ENCODE measurements around the gene TADA3. TPM values are rescaled to one million over a fixed set of nuclear protein-coding genes. Genes with fewer than 3 reads are reported as not detected.

The TADA3 gene
- total RNA-seq, 1 experiment from 2014 or later = 83.8 TPM

- no peak for DNase-seq
- no peaks in the 10 kb centered on the region for H3K9me3 ChIP-seq
- no peaks in the 10 kb centered on the region for H3K27me3 ChIP-seq
- peaks cover 14% of the 10 kb centered on the region for H3K36me3 ChIP-seq
- peak overlapping the region; percentile 81 for H3K4me3 ChIP-seq
Observed at GRCh38 chr3:9793161-9793781, 998 bp upstream of the TADA3 start.

GRCh38 chr3:9791790-9792404 is 376 bp downstream of the TADA3 start:
- no peaks in the 10 kb centered on the region for H3K27me3 ChIP-seq
- H3K4me3 ChIP-seq = peak overlapping the region; percentile 81
- H3K9me3 ChIP-seq = no peaks in the 10 kb centered on the region
- H3K36me3 ChIP-seq = peaks cover 4% of the 10 kb centered on the region; the same call in 1 of the 2 replicates
- no peak for DNase-seq

- Histone ChIP-seq H3K27me3 (no peaks in the 10 kb centered on the region), H3K4me3 (no peak overlapping the region), H3K9me3 (no peaks in the 10 kb centered on the region), H3K36me3 (peaks cover 9% of the 10 kb centered on the region)
- no peak for DNase-seq
Observed at GRCh38 chr3:9791127-9791526, 1.1 kb downstream of the TADA3 start.

- no peak for DNase-seq
- peaks cover 5% of the 10 kb centered on the region for H3K36me3 ChIP-seq
- no peak overlapping the region for H3K4me3 ChIP-seq
- H3K27me3 ChIP-seq = no peaks in the 10 kb centered on the region
- H3K9me3 ChIP-seq = no peaks in the 10 kb centered on the region
Observed at GRCh38 chr3:9787714-9788113, 4.6 kb downstream of the TADA3 start.

GRCh38 chr3:9786825-9787669 is 5.2 kb downstream of the TADA3 start:
- Histone ChIP-seq H3K4me3 (no peak overlapping the region), H3K36me3 (peaks cover 5% of the 10 kb centered on the region), H3K27me3 (no peaks in the 10 kb centered on the region), H3K9me3 (no peaks in the 10 kb centered on the region)
- no peak for DNase-seq

- Histone ChIP-seq H3K36me3 (peaks cover 5% of the 10 kb centered on the region), H3K4me3 (no peak overlapping the region), H3K9me3 (no peaks in the 10 kb centered on the region), H3K27me3 (no peaks in the 10 kb centered on the region)
- DNase-seq = no peak
Observed at GRCh38 chr3:9786209-9786739, 6.0 kb downstream of the TADA3 start.

- H3K36me3 ChIP-seq = peaks cover 5% of the 10 kb centered on the region
- H3K9me3 ChIP-seq = no peaks in the 10 kb centered on the region
- no peaks in the 10 kb centered on the region for H3K27me3 ChIP-seq
- H3K4me3 ChIP-seq = no peak overlapping the region
- no peak for DNase-seq
Observed at GRCh38 chr3:9785602-9786001, 6.7 kb downstream of the TADA3 start.

GRCh38 chr3:9784965-9785364 is 7.3 kb downstream of the TADA3 start:
- Histone ChIP-seq H3K9me3 (no peaks in the 10 kb centered on the region), H3K36me3 (peaks cover 5% of the 10 kb centered on the region; the same call in 1 of the 2 replicates), H3K27me3 (no peaks in the 10 kb centered on the region), H3K4me3 (no peak overlapping the region)
- DNase-seq = no peak

- Histone ChIP-seq H3K9me3 (no peaks in the 10 kb centered on the region), H3K27me3 (no peaks in the 10 kb centered on the region), H3K36me3 (peaks cover 5% of the 10 kb centered on the region; the same call in 1 of the 2 replicates), H3K4me3 (no peak overlapping the region)
- no peak for DNase-seq
Observed at GRCh38 chr3:9783954-9784353, 8.3 kb downstream of the TADA3 start.

GRCh38 chr3:9782770-9783169 is 9.5 kb downstream of the TADA3 start:
- H3K36me3 ChIP-seq = peaks cover 5% of the 10 kb centered on the region; the same call in 1 of the 2 replicates

GRCh38 chr3:9781978-9782603 is 10.2 kb downstream of the TADA3 start:
- peaks cover 5% of the 10 kb centered on the region; the same call in 1 of the 2 replicates for H3K36me3 ChIP-seq
- no peak overlapping the region for H3K4me3 ChIP-seq
- no peaks in the 10 kb centered on the region for H3K27me3 ChIP-seq
- no peaks in the 10 kb centered on the region for H3K9me3 ChIP-seq
- no peak for DNase-seq

More at GRCh38 chr3:9782770-9783169, 9.5 kb downstream of the TADA3 start:
- no peaks in the 10 kb centered on the region for H3K27me3 ChIP-seq
- H3K9me3 ChIP-seq = no peaks in the 10 kb centered on the region
- DNase-seq = no peak
- H3K4me3 ChIP-seq = no peak overlapping the region

GRCh38 chr3:9781551-9781950 is 10.7 kb downstream of the TADA3 start:
- Histone ChIP-seq H3K9me3 (no peaks in the 10 kb centered on the region), H3K27me3 (no peaks in the 10 kb centered on the region), H3K36me3 (peaks cover 2% of the 10 kb centered on the region; the same call in 1 of the 2 replicates), H3K4me3 (no peak overlapping the region)
- DNase-seq = no peak

GRCh38 chr3:9780910-9781309 is 11.4 kb downstream of the TADA3 start:
- no peaks in the 10 kb centered on the region for H3K27me3 ChIP-seq
- H3K4me3 ChIP-seq = no peak overlapping the region
- no peak for DNase-seq
- H3K9me3 ChIP-seq = no peaks in the 10 kb centered on the region
- H3K36me3 ChIP-seq = no peaks in the 10 kb centered on the region; the same call in 1 of the 2 replicates

- no peak for DNase-seq
- no peaks in the 10 kb centered on the region for H3K9me3 ChIP-seq
- H3K36me3 ChIP-seq = no peaks in the 10 kb centered on the region; the same call in 1 of the 2 replicates
- no peak overlapping the region for H3K4me3 ChIP-seq
- H3K27me3 ChIP-seq = no peaks in the 10 kb centered on the region
Observed at GRCh38 chr3:9780458-9780812, 11.8 kb downstream of the TADA3 start.

- DNase-seq = no peak
- H3K9me3 ChIP-seq = no peaks in the 10 kb centered on the region
- H3K4me3 ChIP-seq = no peak overlapping the region
- H3K27me3 ChIP-seq = no peaks in the 10 kb centered on the region
- no peaks in the 10 kb centered on the region; the same call in 1 of the 2 replicates for H3K36me3 ChIP-seq
Observed at GRCh38 chr3:9779721-9780457, 12.4 kb downstream of the TADA3 start.

- no peak overlapping the region for H3K4me3 ChIP-seq
- H3K9me3 ChIP-seq = no peaks in the 10 kb centered on the region
- no peaks in the 10 kb centered on the region; the same call in 1 of the 2 replicates for H3K36me3 ChIP-seq
- H3K27me3 ChIP-seq = no peaks in the 10 kb centered on the region
- DNase-seq = no peak
Observed at GRCh38 chr3:9779075-9779593, 13.1 kb downstream of the TADA3 start.

All from MG63 (cell line).